ENCODE data around the gene DDAH1.

GRCh38 chr1:85343612-85344255, 121.2 kb downstream of the DDAH1 start:
- TF ChIP-seq NR3C1 (CRISPR knock-in tag; conservative IDR thresholded peaks at IDR 0.05; ENCODE audit: low read depth) (no peak), CTCF (IDR thresholded peaks at IDR 0.05) (no peak), GRHL2 (CRISPR knock-in tag; IDR thresholded peaks at IDR 0.05; ENCODE audit: insufficient replicate concordance, severe bottlenecking) (no peak), NFYB (CRISPR knock-in tag; conservative IDR thresholded peaks at IDR 0.05; ENCODE audit: low read depth) (no peak), ZSCAN18 (CRISPR knock-in tag; IDR thresholded peaks at IDR 0.05) (no peak), PRDM15 (CRISPR knock-in tag; IDR thresholded peaks at IDR 0.05) (no peak), TP53 (CRISPR knock-in tag; IDR thresholded peaks at IDR 0.05) (no peak), MAX (CRISPR knock-in tag; IDR thresholded peaks at IDR 0.05) (no peak), ZNF317 (CRISPR knock-in tag; IDR thresholded peaks at IDR 0.05; ENCODE audit: borderline replicate concordance, low read depth) (no peak), ATF6 (CRISPR knock-in tag; IDR thresholded peaks at IDR 0.05) (no peak)

All from WTC11 (cell line).